ENCODE measurements around the gene MMD. TPM values are rescaled to one million over a fixed set of nuclear protein-coding genes. Genes with fewer than 3 reads are reported as not detected.

Gene MMD
- total and polyA plus RNA-seq, 2 of the 13 experiments (the other 11 are each of a cell fraction or from before 2014, with no cell fraction given), result 121 to 225 TPM

DNA sequence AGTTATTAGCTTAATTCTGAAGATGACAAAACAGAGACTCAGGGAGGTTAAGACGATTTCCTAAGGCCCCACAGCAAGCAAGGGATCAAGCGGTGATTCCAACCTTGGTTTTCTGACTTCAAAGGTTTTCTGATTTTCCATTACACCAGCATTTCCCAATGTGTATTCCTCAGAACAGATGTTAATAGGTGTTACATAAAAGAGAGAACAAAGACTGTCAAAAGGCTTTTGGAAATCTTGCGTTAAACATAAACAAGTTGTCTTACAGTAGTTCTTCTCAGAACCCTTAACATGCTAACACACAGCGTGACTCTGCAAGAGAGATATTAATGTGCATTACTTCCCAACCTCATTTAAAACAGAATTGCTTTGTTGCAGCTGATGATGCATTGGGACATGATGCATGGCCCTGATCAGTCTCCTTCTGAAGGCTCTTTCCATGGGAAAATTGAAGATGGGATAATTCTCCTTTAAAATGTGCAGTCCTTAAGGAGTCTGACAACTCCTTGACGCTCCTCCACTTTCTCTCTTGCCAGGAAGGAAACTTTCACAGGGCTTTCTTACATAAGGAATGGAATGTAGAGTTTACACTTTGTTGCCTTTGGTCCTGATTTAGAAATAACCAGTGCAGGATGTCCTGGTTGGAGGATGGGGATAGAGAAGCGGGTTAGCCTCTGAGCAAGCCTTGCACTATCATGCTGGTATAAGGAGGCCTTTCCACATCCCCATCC lies 21.5 kb upstream of the MMD start (continued):
- TF ChIP-seq, protein P1, sequence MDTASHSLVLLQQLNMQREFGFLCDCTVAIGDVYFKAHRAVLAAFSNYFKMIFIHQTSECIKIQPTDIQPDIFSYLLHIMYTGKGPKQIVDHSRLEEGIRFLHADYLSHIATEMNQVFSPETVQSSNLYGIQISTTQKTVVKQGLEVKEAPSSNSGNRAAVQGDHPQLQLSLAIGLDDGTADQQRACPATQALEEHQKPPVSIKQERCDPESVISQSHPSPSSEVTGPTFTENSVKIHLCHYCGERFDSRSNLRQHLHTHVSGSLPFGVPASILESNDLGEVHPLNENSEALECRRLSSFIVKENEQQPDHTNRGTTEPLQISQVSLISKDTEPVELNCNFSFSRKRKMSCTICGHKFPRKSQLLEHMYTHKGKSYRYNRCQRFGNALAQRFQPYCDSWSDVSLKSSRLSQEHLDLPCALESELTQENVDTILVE (CRISPR knock-in tag; IDR thresholded peaks at IDR 0.05), result 0 out of 2 replicates have a peak, but pooled peaks have one; percentile 15
- TF ChIP-seq ZNF350 (CRISPR knock-in tag; IDR thresholded peaks at IDR 0.05; ENCODE audit: borderline replicate concordance, low read depth) (no peak), REPIN1 (CRISPR knock-in tag; IDR thresholded peaks at IDR 0.05; ENCODE audit: borderline replicate concordance, low read depth) (no peak), ZNF121 (CRISPR knock-in tag; IDR thresholded peaks at IDR 0.05) (no peak), ZNF816 (CRISPR knock-in tag; IDR thresholded peaks at IDR 0.05; ENCODE audit: borderline replicate concordance) (no peak), ISL2 (CRISPR knock-in tag; IDR thresholded peaks at IDR 0.05) (peak; percentile 81), NCOA2 (CRISPR knock-in tag; IDR thresholded peaks at IDR 0.05) (peak; percentile 60), FOXM1 (CRISPR knock-in tag; IDR thresholded peaks at IDR 0.05) (no peak), BCL6 (CRISPR knock-in tag; IDR thresholded peaks at IDR 0.05) (no peak), ZNF878 (CRISPR knock-in tag; IDR thresholded peaks at IDR 0.05) (peak; percentile 31; the same call in 1 of the 2 replicates), SOX13 (IDR thresholded peaks at IDR 0.05) (no peak), SOX13 (CRISPR knock-in tag; conservative IDR thresholded peaks at IDR 0.05 in 1 of 2, IDR thresholded peaks at IDR 0.05 in 1 of 2) (peak in 1 of 2 experiments; percentile 79; a peak in 2 of 4 replicates), ZNF496 (CRISPR knock-in tag; IDR thresholded peaks at IDR 0.05; ENCODE audit: insufficient replicate concordance) (no peak), PHB2 (IDR thresholded peaks at IDR 0.05; ENCODE audit: partially characterized antibody) (no peak), KDM1A (CRISPR knock-in tag; IDR thresholded peaks at IDR 0.05) (peak; percentile 28; the same call in 1 of the 2 replicates), GATAD2A (CRISPR knock-in tag; IDR thresholded peaks at IDR 0.05) (peak; percentile 73; the same call in 1 of the 2 replicates)
